Stomach (tissue), 4 donors: ENCODE measurements around the gene DTX3L.

Experiments used
- EP300 ChIP-seq: sonication (generic); formaldehyde crosslinking; IDR thresholded peaks from one replicate; pipeline ENCODE4 v1.6.1; 2017; ENCODE audit warnings: antibody characterized with exemption
- POLR2A ChIP-seq, 4 donors: fragments of 450-650 bp; IDR thresholded peaks; one replicate each; pipeline ENCODE4 v1.6.1; 2016; ENCODE audit warnings: antibody characterized with exemption in 4 of 4, control low read depth in 2 of 4, mild to moderate bottlenecking in 1 of 4, moderate library complexity in 1 of 4
- POLR2AphosphoS5 ChIP-seq, 3 donors: sonication (generic); formaldehyde crosslinking; IDR thresholded peaks; one replicate each; pipeline ENCODE4 v1.6.1; 2016; ENCODE audit warnings: antibody characterized with exemption in 3 of 3
- TF ChIP-seq, protein P1 (sequence below), 7 experiments: fragments of 450-650 bp in 4 of 7; fragments of 200-600 bp in 3 of 7; sonication (generic) in 3 of 7; IDR thresholded peaks; one replicate each; pipeline ENCODE4 v1.5.1; 2016 to 2019; ENCODE audit warnings: antibody characterized with exemption in 7 of 7, control low read depth in 2 of 7, mild to moderate bottlenecking in 1 of 7

DNA sequence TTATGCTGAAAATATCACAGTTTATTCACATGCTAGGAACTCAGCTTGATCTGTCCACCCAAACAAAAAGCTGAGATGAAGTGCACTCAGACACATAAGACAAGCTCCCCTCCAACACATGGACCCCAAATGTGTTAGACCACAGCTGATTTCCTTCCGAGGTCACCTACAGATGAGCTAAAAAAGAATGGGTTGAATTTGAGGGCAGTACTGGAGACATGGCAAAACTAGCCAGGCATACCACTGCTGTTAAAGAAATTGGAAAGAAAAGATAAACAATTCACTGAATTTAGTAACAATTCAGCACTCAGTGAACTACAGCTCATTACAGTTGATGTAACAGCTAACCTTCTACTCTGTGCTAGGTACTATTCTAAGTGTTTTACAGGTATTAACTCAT lies 15.5 kb upstream of the DTX3L start:
- TF ChIP-seq, protein P1, sequence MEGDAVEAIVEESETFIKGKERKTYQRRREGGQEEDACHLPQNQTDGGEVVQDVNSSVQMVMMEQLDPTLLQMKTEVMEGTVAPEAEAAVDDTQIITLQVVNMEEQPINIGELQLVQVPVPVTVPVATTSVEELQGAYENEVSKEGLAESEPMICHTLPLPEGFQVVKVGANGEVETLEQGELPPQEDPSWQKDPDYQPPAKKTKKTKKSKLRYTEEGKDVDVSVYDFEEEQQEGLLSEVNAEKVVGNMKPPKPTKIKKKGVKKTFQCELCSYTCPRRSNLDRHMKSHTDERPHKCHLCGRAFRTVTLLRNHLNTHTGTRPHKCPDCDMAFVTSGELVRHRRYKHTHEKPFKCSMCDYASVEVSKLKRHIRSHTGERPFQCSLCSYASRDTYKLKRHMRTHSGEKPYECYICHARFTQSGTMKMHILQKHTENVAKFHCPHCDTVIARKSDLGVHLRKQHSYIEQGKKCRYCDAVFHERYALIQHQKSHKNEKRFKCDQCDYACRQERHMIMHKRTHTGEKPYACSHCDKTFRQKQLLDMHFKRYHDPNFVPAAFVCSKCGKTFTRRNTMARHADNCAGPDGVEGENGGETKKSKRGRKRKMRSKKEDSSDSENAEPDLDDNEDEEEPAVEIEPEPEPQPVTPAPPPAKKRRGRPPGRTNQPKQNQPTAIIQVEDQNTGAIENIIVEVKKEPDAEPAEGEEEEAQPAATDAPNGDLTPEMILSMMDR (IDR thresholded peaks at IDR 0.05): no peak
- TF ChIP-seq POLR2A (IDR thresholded peaks at IDR 0.05) (no peak), POLR2AphosphoS5 (IDR thresholded peaks at IDR 0.05) (no peak), EP300 (no peak)
